Breast epithelium (tissue), 4 donors: ENCODE results near the gene ZMYND8. TPM values are rescaled to one million over a fixed set of nuclear protein-coding genes. Genes with fewer than 3 reads are reported as not detected.
A peak's percentile ranks its signal among the peaks of the same experiment; 100 is the strongest.

Experiments used
- DNase-seq, 2 donors: peaks; one replicate each; pipeline ENCODE4 v3.0.0-alpha.2; 2019; ENCODE audit warnings: low spot score in 2 of 2
- H3K27ac ChIP-seq, 2 donors: fragments of 200-600 bp; sonication (generic) in 1 of 2; one replicate each; pipeline ENCODE4 v1.5.1; 2016 to 2019; ENCODE audit warnings: mild to moderate bottlenecking in 1 of 2
- H3K27me3 ChIP-seq, 2 donors: fragments of 200-600 bp; sonication (generic) in 1 of 2; one replicate each; pipeline versions ENCODE4 v1.5.1 to v1.6.0; 2017 to 2019; ENCODE audit warnings: control low read depth in 1 of 2, mild to moderate bottlenecking in 1 of 2
- H3K36me3 ChIP-seq: fragments of 200-600 bp; one replicate; pipeline ENCODE4 v1.5.1; 2019
- H3K4me1 ChIP-seq, 2 donors: fragments of 200-600 bp; sonication (generic); one replicate each; pipeline ENCODE4 v1.5.1; 2016 to 2019; ENCODE audit warnings: control low read depth in 1 of 2
- H3K4me3 ChIP-seq, 3 donors: fragments of 200-600 bp; sonication (generic); 1 replicate in 2 of 3; 2 replicates in 1 of 3; pipeline ENCODE4 v1.5.1; 2016 to 2019; ENCODE audit warnings: mild to moderate bottlenecking in 3 of 3, moderate library complexity in 2 of 3
- H3K9me3 ChIP-seq, 2 donors: fragments of 200-600 bp; sonication (generic) in 1 of 2; one replicate each; pipeline ENCODE4 v1.5.1; 2016 to 2019; ENCODE audit warnings: control low read depth in 1 of 2
- POLR2A ChIP-seq: fragments of 450-650 bp; IDR thresholded peaks from one replicate; pipeline ENCODE4 v1.6.1; 2016; ENCODE audit warnings: antibody characterized with exemption, mild to moderate bottlenecking, moderate library complexity
- POLR2AphosphoS5 ChIP-seq, 3 donors: sonication (generic); formaldehyde crosslinking; IDR thresholded peaks; one replicate each; pipeline ENCODE4 v1.6.1; 2017; ENCODE audit warnings: antibody characterized with exemption in 3 of 3
- intact Hi-C: fragments of 100-400 bp; cut with DNase I; formaldehyde crosslinking; loops from one replicate; pipeline ENCODE4 v1.15.1; 2023; ENCODE audit warnings: low total_unique reads
- total RNA-seq, 3 donors: library from RNA; depleted of rRNA; stranded (reverse); fragments of >200 nt; gene quantifications; one replicate each; pipeline ENCODE4 v1.1.0, GENCODE V29; 2016
- TF ChIP-seq, protein P1 (sequence below), 3 donors: fragments of 450-650 bp; IDR thresholded peaks; one replicate each; pipeline ENCODE4 v1.5.1; 2016 to 2017; ENCODE audit warnings: antibody characterized with exemption in 3 of 3, mild to moderate bottlenecking in 3 of 3, moderate library complexity in 3 of 3

The ZMYND8 gene
- total RNA-seq, 3 donors from 2014 or later, result 40.6 to 47.7 (median 41.4) TPM

DNA sequence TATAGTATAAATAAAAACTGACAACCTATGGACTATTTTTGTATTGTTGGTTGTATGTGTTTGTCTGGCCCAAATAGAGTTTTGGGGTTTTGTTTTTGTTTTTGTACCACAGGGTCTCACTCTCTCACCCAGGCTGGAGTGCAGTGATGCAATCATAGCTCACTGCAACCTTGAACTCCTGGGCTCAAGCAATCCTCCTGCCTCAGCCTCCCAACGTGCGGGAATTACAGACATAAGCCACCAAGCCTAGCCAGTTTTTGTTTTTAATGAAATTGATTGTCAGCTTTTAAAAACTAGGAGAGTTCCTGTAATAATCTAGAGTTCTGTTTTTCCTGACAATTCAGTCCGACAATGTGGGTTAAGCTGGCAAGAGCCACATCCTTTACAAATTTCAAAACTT, 98.7 kb downstream of the ZMYND8 start:
- DNase-seq, result no peak
- H3K36me3 ChIP-seq, result no peaks in the 10 kb centered on the region
- intact Hi-C loops, result no loop called here
- TF ChIP-seq POLR2AphosphoS5 (IDR thresholded peaks at IDR 0.05) (no peak), POLR2A (no peak)
- TF ChIP-seq, protein P1, sequence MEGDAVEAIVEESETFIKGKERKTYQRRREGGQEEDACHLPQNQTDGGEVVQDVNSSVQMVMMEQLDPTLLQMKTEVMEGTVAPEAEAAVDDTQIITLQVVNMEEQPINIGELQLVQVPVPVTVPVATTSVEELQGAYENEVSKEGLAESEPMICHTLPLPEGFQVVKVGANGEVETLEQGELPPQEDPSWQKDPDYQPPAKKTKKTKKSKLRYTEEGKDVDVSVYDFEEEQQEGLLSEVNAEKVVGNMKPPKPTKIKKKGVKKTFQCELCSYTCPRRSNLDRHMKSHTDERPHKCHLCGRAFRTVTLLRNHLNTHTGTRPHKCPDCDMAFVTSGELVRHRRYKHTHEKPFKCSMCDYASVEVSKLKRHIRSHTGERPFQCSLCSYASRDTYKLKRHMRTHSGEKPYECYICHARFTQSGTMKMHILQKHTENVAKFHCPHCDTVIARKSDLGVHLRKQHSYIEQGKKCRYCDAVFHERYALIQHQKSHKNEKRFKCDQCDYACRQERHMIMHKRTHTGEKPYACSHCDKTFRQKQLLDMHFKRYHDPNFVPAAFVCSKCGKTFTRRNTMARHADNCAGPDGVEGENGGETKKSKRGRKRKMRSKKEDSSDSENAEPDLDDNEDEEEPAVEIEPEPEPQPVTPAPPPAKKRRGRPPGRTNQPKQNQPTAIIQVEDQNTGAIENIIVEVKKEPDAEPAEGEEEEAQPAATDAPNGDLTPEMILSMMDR (IDR thresholded peaks at IDR 0.05), result no peak
- no peak overlapping the region for H3K4me3 ChIP-seq
- H3K9me3 ChIP-seq, result no peaks in the 10 kb centered on the region
- peak overlapping the region; percentile 33 to 84 for H3K27ac ChIP-seq
- H3K27me3 ChIP-seq, result no peaks in the 10 kb centered on the region
- H3K4me1 ChIP-seq, result no peaks in the 10 kb centered on the region

DNA sequence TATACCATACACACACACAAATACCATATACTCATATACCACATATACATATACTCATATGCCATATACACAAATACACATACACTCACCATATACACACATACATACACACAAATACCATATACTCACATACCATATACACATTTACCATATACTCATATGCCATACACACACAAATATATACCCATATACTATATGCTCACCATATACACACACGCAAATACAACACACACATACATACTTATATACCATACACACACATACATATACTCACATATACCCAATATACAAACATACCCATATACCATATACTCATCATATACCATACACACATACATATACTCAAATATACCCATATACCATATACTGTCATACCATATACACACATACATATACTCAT, 99.2 kb downstream of the ZMYND8 start:
- Histone ChIP-seq H3K27ac (peak overlapping the region; percentile 27 to 52), H3K4me3 (no peak overlapping the region), H3K4me1 (no peaks in the 10 kb centered on the region), H3K36me3 (no peaks in the 10 kb centered on the region), H3K9me3 (no peaks in the 10 kb centered on the region), H3K27me3 (no peaks in the 10 kb centered on the region)
- TF ChIP-seq, protein P1 (IDR thresholded peaks at IDR 0.05), result no peak
- TF ChIP-seq POLR2AphosphoS5 (IDR thresholded peaks at IDR 0.05) (no peak), POLR2A (no peak)
- intact Hi-C loops, result no loop called here
- DNase-seq, result no peak

DNA sequence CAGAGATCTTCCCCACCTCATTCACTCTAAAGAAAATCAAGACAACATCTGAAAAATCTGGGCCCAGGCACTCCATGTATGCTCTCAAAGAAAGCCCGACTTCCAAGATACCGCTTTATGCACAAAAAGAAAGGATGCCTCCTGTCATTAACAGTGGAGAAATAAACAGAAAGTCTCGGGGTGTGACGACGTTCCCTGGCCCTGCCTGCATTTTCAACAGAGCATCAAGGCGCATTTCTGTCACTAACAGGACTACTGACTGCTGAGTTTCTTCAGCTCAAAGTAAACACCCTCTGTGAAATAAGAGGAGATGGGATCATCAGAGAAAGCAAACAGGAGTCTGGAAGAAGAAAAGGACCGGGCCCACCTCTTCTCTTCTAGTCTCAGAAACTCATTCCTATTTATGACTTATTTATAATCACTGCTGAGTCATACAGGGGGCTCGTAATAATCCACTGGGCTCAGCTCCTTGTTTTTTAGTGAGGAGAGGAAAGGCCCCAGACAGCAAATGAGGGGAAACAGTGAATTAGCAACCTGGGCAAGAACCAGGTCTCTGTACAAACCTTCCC, 99.7 kb downstream of the ZMYND8 start:
- Histone ChIP-seq H3K27ac (peak overlapping the region; percentile 27 to 52), H3K9me3 (no peaks in the 10 kb centered on the region)

DNA sequence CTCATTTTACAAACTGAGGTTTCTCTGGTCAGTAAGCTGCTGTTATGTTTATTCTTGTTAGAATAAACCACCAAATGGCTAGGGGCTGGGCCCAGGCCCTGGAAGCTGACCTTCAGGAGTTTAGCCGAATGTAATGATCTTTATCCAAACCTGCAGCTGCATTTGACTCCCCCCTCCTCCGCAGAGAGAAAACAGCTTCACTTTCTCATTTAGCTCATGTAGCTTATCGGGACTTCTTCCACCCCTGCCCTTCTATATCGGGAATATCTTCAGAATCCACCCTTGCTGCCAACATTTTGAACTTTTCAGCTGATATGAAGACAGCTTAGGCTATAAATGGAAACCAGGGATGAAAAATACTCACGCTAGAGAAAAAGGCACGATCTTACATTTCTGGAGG, 102.6 kb downstream of the ZMYND8 start:
- H3K27me3 ChIP-seq, result no peaks in the 10 kb centered on the region
- H3K4me3 ChIP-seq, result no peak overlapping the region
- no peaks in the 10 kb centered on the region for H3K4me1 ChIP-seq
- no peaks in the 10 kb centered on the region for H3K9me3 ChIP-seq
- intact Hi-C loops, result no loop called here
- H3K27ac ChIP-seq, result no peak overlapping the region
- TF ChIP-seq, protein P1 (IDR thresholded peaks at IDR 0.05), result no peak
- TF ChIP-seq POLR2A (no peak), POLR2AphosphoS5 (IDR thresholded peaks at IDR 0.05) (no peak)
- H3K36me3 ChIP-seq, result no peaks in the 10 kb centered on the region
- DNase-seq, result no peak

More for the DNA sequence above, 99.7 kb downstream of the ZMYND8 start:
- TF ChIP-seq POLR2AphosphoS5 (IDR thresholded peaks at IDR 0.05) (no peak), POLR2A (no peak)
- TF ChIP-seq, protein P1 (IDR thresholded peaks at IDR 0.05), result no peak
- Histone ChIP-seq H3K4me1 (no peaks in the 10 kb centered on the region), H3K36me3 (no peaks in the 10 kb centered on the region), H3K27me3 (no peaks in the 10 kb centered on the region), H3K4me3 (no peak overlapping the region)
- intact Hi-C loops, result no loop called here
- no peak for DNase-seq

DNA sequence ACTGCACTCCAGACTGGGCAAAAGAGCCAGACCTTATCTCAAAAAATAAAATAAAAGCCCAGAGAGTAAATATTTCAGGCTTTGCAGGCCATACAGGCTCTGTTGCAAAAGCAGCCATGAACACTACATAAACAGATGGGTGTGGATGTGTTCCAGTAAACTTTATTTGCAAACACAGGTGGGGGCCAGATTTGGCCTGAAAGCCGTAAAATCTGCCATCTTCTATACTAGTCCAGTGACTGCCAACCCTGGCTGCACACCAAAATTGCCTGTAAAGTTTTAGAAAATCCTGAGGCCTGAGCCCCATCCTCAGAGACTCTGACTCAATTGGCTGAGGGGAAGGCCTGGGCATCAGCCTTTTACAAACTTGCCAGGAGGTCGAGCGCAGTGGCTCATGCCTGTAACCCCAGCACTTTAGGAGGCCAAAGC, 103.6 kb downstream of the ZMYND8 start:
- H3K4me3 ChIP-seq, result no peak overlapping the region
- peaks cover 10% of the 10 kb centered on the region for H3K36me3 ChIP-seq
- H3K27ac ChIP-seq, result no peak overlapping the region
- H3K4me1 ChIP-seq, result no peaks in the 10 kb centered on the region
- H3K9me3 ChIP-seq, result no peaks in the 10 kb centered on the region
- TF ChIP-seq POLR2AphosphoS5 (IDR thresholded peaks at IDR 0.05) (no peak), POLR2A (no peak)
- TF ChIP-seq, protein P1 (IDR thresholded peaks at IDR 0.05), result no peak
- no peaks in the 10 kb centered on the region for H3K27me3 ChIP-seq
- intact Hi-C loops, result no loop called here
- no peak for DNase-seq
